Cardiac muscle cell (in vitro differentiated cells and primary cell): Measurements from ENCODE around the gene ERICH6. TPM values are rescaled to one million over a fixed set of nuclear protein-coding genes. Genes with fewer than 3 reads are reported as not detected.
A peak's percentile ranks its signal among the peaks of the same experiment; 100 is the strongest.

Experiments used
- DNase-seq, 2 donors: peaks; one replicate each; pipeline versions ENCODE4 v3.0.0 to v3.0.0-alpha.2; 2010 to 2017; ENCODE audit warnings: low read depth in 1 of 2, low spot score in 1 of 2
- H3K27ac ChIP-seq: fragments of 200-600 bp; sonication (generic); 2 replicates; pipeline ENCODE4 v1.5.1; 2016
- H3K27me3 ChIP-seq: fragments of 200-600 bp; sonication (generic); 2 replicates; pipeline ENCODE4 v1.6.0; 2016; ENCODE audit warnings: control low read depth
- H3K36me3 ChIP-seq: fragments of 200-600 bp; sonication (generic); 2 replicates; pipeline ENCODE4 v1.5.1; 2016; ENCODE audit warnings: control low read depth
- H3K4me1 ChIP-seq: fragments of 200-600 bp; sonication (generic); 2 replicates; pipeline ENCODE4 v1.8.1; 2017; ENCODE audit warnings: low read depth, mild to moderate bottlenecking, mixed run types
- H3K4me3 ChIP-seq: fragments of 200-600 bp; sonication (generic); 2 replicates; pipeline ENCODE4 v1.5.1; 2016; ENCODE audit warnings: mild to moderate bottlenecking
- H3K9me3 ChIP-seq: fragments of 200-600 bp; sonication (generic); 2 replicates; pipeline ENCODE4 v1.5.1; 2017; ENCODE audit warnings: low read depth, mild to moderate bottlenecking, control low read depth
- CTCF ChIP-seq: IDR thresholded peaks from 2 replicates; pipeline ENCODE4 v1.5.1; 2012; ENCODE audit warnings: low read depth, mild to moderate bottlenecking, low read length
- polyA plus RNA-seq: library from polyadenylated mRNA; unstranded; fragments of >200 nt; fragmentation: Nextera tagmentation; extraction: Ambion mirVana; gene quantifications from 2 replicates; pipeline ENCODE4 v1.2.1, GENCODE V29; 2016
- total RNA-seq: library from RNA; depleted of rRNA; stranded (reverse); fragments of >200 nt; gene quantifications from 2 replicates; pipeline ENCODE4 v1.2.3, GENCODE V29; 2016

ERICH6 gene
- total and polyA plus RNA-seq, 2 experiments from 2014 or later, result 0.44 TPM; not detected in 1

GRCh38 chr3:150746791-150747590 lies 43.3 kb upstream of the ERICH6 start:
- TF ChIP-seq CTCF, result no peak
- Histone ChIP-seq H3K9me3 (no peaks in the 10 kb centered on the region), H3K4me3 (no peak overlapping the region), H3K27me3 (no peaks in the 10 kb centered on the region), H3K27ac (peak overlapping the region; percentile 32), H3K4me1 (peaks cover 7% of the 10 kb centered on the region), H3K36me3 (no peaks in the 10 kb centered on the region)
- DNase-seq, result no peak

- H3K27ac ChIP-seq, result no peak overlapping the region
- no peak overlapping the region for H3K4me3 ChIP-seq
- H3K9me3 ChIP-seq, result no peaks in the 10 kb centered on the region
- DNase-seq, result no peak
- no peaks in the 10 kb centered on the region for H3K4me1 ChIP-seq
- H3K36me3 ChIP-seq, result no peaks in the 10 kb centered on the region
- no peak for TF ChIP-seq CTCF
- H3K27me3 ChIP-seq, result no peaks in the 10 kb centered on the region
Measured at GRCh38 chr3:150745832-150746231, 42.1 kb upstream of the ERICH6 start.

- peak overlapping the region; percentile 10 for H3K27ac ChIP-seq
Measured at GRCh38 chr3:150744919-150745211, 41.1 kb upstream of the ERICH6 start.

GRCh38 chr3:150744041-150744918 lies 40.6 kb upstream of the ERICH6 start:
- Histone ChIP-seq H3K4me1 (no peaks in the 10 kb centered on the region), H3K4me3 (no peak overlapping the region), H3K27me3 (no peaks in the 10 kb centered on the region), H3K36me3 (no peaks in the 10 kb centered on the region), H3K27ac (peak overlapping the region; percentile 7), H3K9me3 (no peaks in the 10 kb centered on the region)
- TF ChIP-seq CTCF, result no peak
- no peak for DNase-seq

More at GRCh38 chr3:150744919-150745211, 41.1 kb upstream of the ERICH6 start:
- Histone ChIP-seq H3K4me3 (no peak overlapping the region), H3K9me3 (no peaks in the 10 kb centered on the region), H3K4me1 (no peaks in the 10 kb centered on the region), H3K36me3 (no peaks in the 10 kb centered on the region), H3K27me3 (no peaks in the 10 kb centered on the region)
- TF ChIP-seq CTCF, result no peak
- no peak for DNase-seq

- no peaks in the 10 kb centered on the region for H3K9me3 ChIP-seq
- H3K27ac ChIP-seq, result peak overlapping the region; percentile 7
- no peaks in the 10 kb centered on the region for H3K36me3 ChIP-seq
- DNase-seq, result peak in 1 of 2 donors; percentile 20
- H3K4me1 ChIP-seq, result no peaks in the 10 kb centered on the region
- H3K27me3 ChIP-seq, result no peaks in the 10 kb centered on the region
- H3K4me3 ChIP-seq, result no peak overlapping the region
- no peak for TF ChIP-seq CTCF
Measured at GRCh38 chr3:150743508-150743907, 39.8 kb upstream of the ERICH6 start.
